Neural cell (in vitro differentiated cells): ENCODE data around the gene SENP5. TPM values are rescaled to one million over a fixed set of nuclear protein-coding genes. Genes with fewer than 3 reads are reported as not detected.

ENCODE experiments used
- H2AFZ ChIP-seq: fragments of 200-600, 300-800 bp; sonication (generic), shearing (Covaris generic); 2 replicates; pipeline ENCODE4 v1.6.0; 2014; ENCODE audit warnings: low read depth, mild to moderate bottlenecking, antibody characterized with exemption, low read length, moderate library complexity
- H3F3A ChIP-seq: fragments of 200-600 bp; shearing (Covaris generic); 2 replicates; pipeline ENCODE4 v1.6.1; 2016; ENCODE audit warnings: mild to moderate bottlenecking, moderate library complexity, mixed read lengths, antibody characterized with exemption, low read length; ENCODE audit not compliant: insufficient read depth, poor library complexity, severe bottlenecking
- H3K27ac ChIP-seq: fragments of 200-600, 300-800 bp; sonication (generic), shearing (Covaris generic); 2 replicates; pipeline ENCODE4 v1.5.1; 2014; ENCODE audit warnings: mild to moderate bottlenecking, low read length, moderate library complexity
- H3K27me3 ChIP-seq: fragments of 300-800, 200-600 bp; sonication (generic), shearing (Covaris generic); 2 replicates; pipeline ENCODE4 v1.6.0; 2014; ENCODE audit warnings: mild to moderate bottlenecking, low read depth, low read length, moderate library complexity; ENCODE audit not compliant: insufficient read depth
- H3K36me3 ChIP-seq: fragments of 300-800, 200-600 bp; sonication (generic), shearing (Covaris generic); 2 replicates; pipeline ENCODE4 v1.5.1; 2014; ENCODE audit warnings: mild to moderate bottlenecking, antibody characterized with exemption, low read length, moderate library complexity; ENCODE audit not compliant: insufficient read depth
- H3K4me2 ChIP-seq: fragments of 300-800, 200-600 bp; sonication (generic), shearing (Covaris generic); 2 replicates; pipeline ENCODE4 v1.6.0; 2014; ENCODE audit warnings: mild to moderate bottlenecking, low read length
- H3K4me3 ChIP-seq: fragments of 300-800, 200-600 bp; sonication (generic), shearing (Covaris generic); 2 replicates; pipeline ENCODE4 v1.5.1; 2014; ENCODE audit warnings: mild to moderate bottlenecking, low read length, moderate library complexity
- H3K79me2 ChIP-seq: fragments of 200-600 bp; shearing (Covaris generic); replicated peaks from 2 replicates; pipeline ENCODE4 v1.6.0; 2014; ENCODE audit warnings: mild to moderate bottlenecking, low read length, moderate library complexity; ENCODE audit not compliant: insufficient read depth
- H3K9ac ChIP-seq: fragments of 300-800, 200-600 bp; sonication (generic), shearing (Covaris generic); 2 replicates; pipeline ENCODE4 v1.6.1; 2016; ENCODE audit warnings: mild to moderate bottlenecking, low read length, mixed read lengths
- H3K9me2 ChIP-seq: fragments of 200-600 bp; shearing (Covaris generic); 2 replicates; pipeline ENCODE4 v1.6.1; 2016; ENCODE audit warnings: mild to moderate bottlenecking, low read length, mixed read lengths; ENCODE audit not compliant: insufficient read depth
- H3K9me3 ChIP-seq: fragments of 200-600, 300-800 bp; sonication (generic), shearing (Covaris generic); 2 replicates; pipeline ENCODE4 v1.6.1; 2016; ENCODE audit warnings: mild to moderate bottlenecking, mixed run types, low read length, moderate library complexity, mixed read lengths
- H4K20me1 ChIP-seq: fragments of 200-600 bp; shearing (Covaris generic); 2 replicates; pipeline ENCODE4 v1.6.1; 2016; ENCODE audit warnings: mild to moderate bottlenecking, mixed run types; ENCODE audit not compliant: insufficient read depth
- CTCF ChIP-seq: fragments of 450-650 bp; IDR thresholded peaks from 2 replicates; pipeline ENCODE4 v1.5.1; 2014; ENCODE audit warnings: antibody characterized with exemption, mild to moderate bottlenecking, moderate library complexity; ENCODE audit not compliant: poor library complexity, severe bottlenecking
- EP300 ChIP-seq: fragments of 450-650 bp; conservative IDR thresholded peaks from 2 replicates; pipeline ENCODE4 v1.6.1; 2014; ENCODE audit warnings: antibody characterized with exemption, mild to moderate bottlenecking, moderate library complexity; ENCODE audit not compliant: poor library complexity, severe bottlenecking
- EZH2 ChIP-seq: fragments of 200-600, 300-800 bp; shearing (Covaris generic), sonication (generic); IDR thresholded peaks from 2 replicates; pipeline ENCODE4 v1.6.1; 2014; ENCODE audit warnings: antibody characterized with exemption, low read length, borderline replicate concordance, mild to moderate bottlenecking; ENCODE audit not compliant: insufficient read depth, poor library complexity, severe bottlenecking
- MXI1 ChIP-seq: fragments of 450-650 bp; conservative IDR thresholded peaks from 2 replicates; pipeline ENCODE4 v1.6.1; 2014; ENCODE audit warnings: antibody characterized with exemption, mild to moderate bottlenecking; ENCODE audit not compliant: poor library complexity, severe bottlenecking
- POLR2AphosphoS5 ChIP-seq: IDR thresholded peaks from 2 replicates; pipeline ENCODE4 v1.6.1; 2012
- RAD21 ChIP-seq: fragments of 450-650 bp; conservative IDR thresholded peaks from 2 replicates; pipeline ENCODE4 v1.6.1; 2014; ENCODE audit warnings: antibody characterized with exemption, mild to moderate bottlenecking, moderate library complexity
- REST ChIP-seq: IDR thresholded peaks from 2 replicates; pipeline ENCODE4 v1.6.1; 2012; ENCODE audit warnings: borderline replicate concordance
- SMC3 ChIP-seq: fragments of 450-650 bp; conservative IDR thresholded peaks from 2 replicates; pipeline ENCODE4 v1.6.1; 2014; ENCODE audit warnings: antibody characterized with exemption, mild to moderate bottlenecking, moderate library complexity; ENCODE audit not compliant: poor library complexity
- TAF1 ChIP-seq: IDR thresholded peaks from 2 replicates; pipeline ENCODE4 v1.6.1; 2012; ENCODE audit warnings: low read depth
- polyA plus RNA-seq: library from polyadenylated mRNA; depleted of rRNA; stranded (reverse); fragments of >200 nt; gene quantifications from 2 replicates; pipeline ENCODE4 v1.2.3, GENCODE V29; 2014

Gene SENP5
- polyA plus RNA-seq, 1 donor from 2014 or later, result 27.3 TPM

- Histone ChIP-seq H4K20me1 (no peaks in the 10 kb centered on the region), H3K9me3 (no peaks in the 10 kb centered on the region), H3K4me3 (no peak overlapping the region), H3K9me2 (no peaks in the 10 kb centered on the region), H3K36me3 (no peaks in the 10 kb centered on the region), H3K9ac (no peak overlapping the region), H3K27me3 (no peaks in the 10 kb centered on the region), H3K4me2 (no peak overlapping the region), H3K79me2 (no peaks in the 10 kb centered on the region), H2AFZ (no peak overlapping the region), H3F3A (no peaks in the 10 kb centered on the region), H3K27ac (no peak overlapping the region)
- TF ChIP-seq CTCF, result no peak
- no peak for TF ChIP-seq RAD21
- no peak for TF ChIP-seq MXI1
- no peak for TF ChIP-seq SMC3
- TF ChIP-seq EP300, result no peak
- TF ChIP-seq POLR2AphosphoS5, result no peak
- no peak for TF ChIP-seq EZH2
- no peak for TF ChIP-seq REST
- no peak for TF ChIP-seq TAF1
These were observed 24.9 kb upstream of the SENP5 start for GRCh38 chr3:196842567-196843434.

GRCh38 chr3:196843435-196844110 is 24.1 kb upstream of the SENP5 start:
- Histone ChIP-seq H3K4me2 (no peak overlapping the region), H3F3A (no peaks in the 10 kb centered on the region), H2AFZ (no peak overlapping the region), H3K9ac (no peak overlapping the region), H3K4me3 (no peak overlapping the region), H3K79me2 (no peaks in the 10 kb centered on the region), H3K27ac (no peak overlapping the region), H3K9me2 (no peaks in the 10 kb centered on the region), H3K9me3 (no peaks in the 10 kb centered on the region), H3K36me3 (no peaks in the 10 kb centered on the region), H3K27me3 (no peaks in the 10 kb centered on the region), H4K20me1 (no peaks in the 10 kb centered on the region)
- no peak for TF ChIP-seq EP300
- no peak for TF ChIP-seq CTCF
- no peak for TF ChIP-seq RAD21
- TF ChIP-seq EZH2, result no peak
- no peak for TF ChIP-seq REST
- TF ChIP-seq MXI1, result no peak
- TF ChIP-seq SMC3, result no peak
- no peak for TF ChIP-seq TAF1
- TF ChIP-seq POLR2AphosphoS5, result no peak
